Mammary epithelial cell (primary cell): ENCODE measurements around the gene NPPB.

ENCODE experiments used
- EZH2 ChIP-seq: IDR thresholded peaks from 2 replicates; pipeline ENCODE4 v1.6.1; 2012; ENCODE audit warnings: low read length, inconsistent platforms, borderline replicate concordance
- TF ChIP-seq, protein P1 (sequence below), 2 donors: IDR thresholded peaks in 1 of 2; conservative IDR thresholded peaks in 1 of 2; 2 replicates each; pipeline ENCODE4 v1.5.1; 2011 to 2012; ENCODE audit warnings: inconsistent platforms in 2 of 2, low read length in 2 of 2, mild to moderate bottlenecking in 2 of 2, control low read depth in 1 of 2, low read depth in 1 of 2; ENCODE audit not compliant: insufficient read depth in 1 of 2; ENCODE audit errors: extremely low read depth in 1 of 2

DNA sequence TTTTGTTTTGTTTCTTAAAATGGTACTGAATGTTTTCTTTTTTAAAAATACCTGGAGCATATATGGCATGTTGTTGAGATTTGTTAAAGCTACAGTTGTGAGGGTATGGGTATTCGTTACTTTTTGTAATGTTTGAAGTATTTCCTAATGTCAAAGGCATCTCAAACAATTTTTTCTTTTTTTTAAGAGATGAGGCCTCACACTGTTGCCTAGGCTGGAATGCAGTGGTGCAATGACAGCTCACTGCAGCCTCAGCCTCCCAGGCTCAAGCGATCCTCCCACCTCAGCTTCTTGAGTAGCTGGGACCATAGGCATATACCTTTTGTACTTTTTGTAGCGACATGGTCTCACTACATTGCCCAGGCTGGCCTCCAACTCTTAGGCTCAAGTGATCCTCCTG is 36.7 kb downstream of the NPPB start:
- TF ChIP-seq, protein P1, sequence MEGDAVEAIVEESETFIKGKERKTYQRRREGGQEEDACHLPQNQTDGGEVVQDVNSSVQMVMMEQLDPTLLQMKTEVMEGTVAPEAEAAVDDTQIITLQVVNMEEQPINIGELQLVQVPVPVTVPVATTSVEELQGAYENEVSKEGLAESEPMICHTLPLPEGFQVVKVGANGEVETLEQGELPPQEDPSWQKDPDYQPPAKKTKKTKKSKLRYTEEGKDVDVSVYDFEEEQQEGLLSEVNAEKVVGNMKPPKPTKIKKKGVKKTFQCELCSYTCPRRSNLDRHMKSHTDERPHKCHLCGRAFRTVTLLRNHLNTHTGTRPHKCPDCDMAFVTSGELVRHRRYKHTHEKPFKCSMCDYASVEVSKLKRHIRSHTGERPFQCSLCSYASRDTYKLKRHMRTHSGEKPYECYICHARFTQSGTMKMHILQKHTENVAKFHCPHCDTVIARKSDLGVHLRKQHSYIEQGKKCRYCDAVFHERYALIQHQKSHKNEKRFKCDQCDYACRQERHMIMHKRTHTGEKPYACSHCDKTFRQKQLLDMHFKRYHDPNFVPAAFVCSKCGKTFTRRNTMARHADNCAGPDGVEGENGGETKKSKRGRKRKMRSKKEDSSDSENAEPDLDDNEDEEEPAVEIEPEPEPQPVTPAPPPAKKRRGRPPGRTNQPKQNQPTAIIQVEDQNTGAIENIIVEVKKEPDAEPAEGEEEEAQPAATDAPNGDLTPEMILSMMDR (conservative IDR thresholded peaks at IDR 0.05 in 1 of 2, IDR thresholded peaks at IDR 0.05 in 1 of 2; ENCODE audit: extremely low read depth in 1 of 2, insufficient read depth in 1 of 2, low read depth in 1 of 2, low read length in 2 of 2): no peak
- TF ChIP-seq EZH2: no peak
